HL-60 (cell line): ENCODE data around the gene HOXD4.

Experiments
- CTCF ChIP-seq: IDR thresholded peaks from one replicate; pipeline ENCODE4 v1.5.1; 2011; ENCODE audit warnings: low read length, control low read depth, inconsistent platforms; ENCODE audit not compliant: insufficient read depth
- POLR2AphosphoS5 ChIP-seq: IDR thresholded peaks from 2 replicates; pipeline ENCODE4 v1.6.1; 2012; ENCODE audit warnings: low read depth
- REST ChIP-seq: IDR thresholded peaks from 2 replicates; pipeline ENCODE4 v1.6.1; 2012; ENCODE audit warnings: low read depth; ENCODE audit not compliant: insufficient replicate concordance

GRCh38 chr2:176120364-176121189 is 30.8 kb upstream of the HOXD4 start:
- no peak for TF ChIP-seq CTCF
- TF ChIP-seq POLR2AphosphoS5, result no peak
- no peak for TF ChIP-seq REST
